NCI-H2227 treated with DMSO at 0.1 percent for 48 hours (cell line): ENCODE data around the gene HRH2.
A peak's percentile ranks its signal among the peaks of the same experiment; 100 is the strongest.

ENCODE experiments used
- DNase-seq: peaks from one replicate; lab custom pipeline; 2025; lab: John Stamatoyannopoulos, UW

The HRH2 gene

DNA sequence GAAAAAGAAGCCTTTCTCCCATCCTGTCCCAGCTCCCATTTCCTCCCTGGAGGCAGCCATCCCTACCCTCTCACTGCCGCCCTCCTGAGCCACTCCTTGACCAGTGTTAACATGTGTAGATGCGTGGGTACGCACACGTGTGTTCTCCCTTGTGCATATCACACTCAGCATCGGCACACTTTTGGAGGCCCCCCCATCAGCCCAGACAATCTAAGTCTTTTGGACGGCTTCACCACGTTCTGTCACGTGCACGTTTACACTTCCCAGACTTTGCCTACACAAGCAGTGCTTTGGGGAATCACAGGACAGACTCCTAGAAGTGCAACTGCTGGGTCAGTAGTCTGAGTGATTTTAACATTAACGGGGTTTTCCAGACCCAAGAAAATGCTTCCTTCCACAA lies 18.0 kb downstream of the HRH2 start:
- no peak for DNase-seq

DNA sequence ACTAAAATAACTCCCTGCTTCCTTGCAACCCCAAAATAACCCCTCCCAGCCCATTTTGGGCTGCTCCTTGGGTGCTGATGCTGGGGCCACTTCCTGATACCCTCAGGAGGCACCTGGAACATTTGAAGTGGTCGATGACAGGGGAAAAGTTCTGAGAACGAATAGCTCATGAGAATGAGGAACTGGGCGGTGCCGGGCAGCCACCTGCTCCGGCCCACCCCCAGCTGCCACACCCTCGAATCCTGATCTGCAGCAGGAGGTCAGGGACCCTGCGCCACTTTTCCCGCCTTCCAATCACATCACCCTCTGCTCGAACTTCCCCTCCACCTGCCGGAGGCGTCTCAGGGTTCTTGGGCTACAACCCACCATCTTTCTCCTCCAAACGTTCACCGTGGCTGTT lies 19.7 kb downstream of the HRH2 start:
- DNase-seq, result no peak

DNA sequence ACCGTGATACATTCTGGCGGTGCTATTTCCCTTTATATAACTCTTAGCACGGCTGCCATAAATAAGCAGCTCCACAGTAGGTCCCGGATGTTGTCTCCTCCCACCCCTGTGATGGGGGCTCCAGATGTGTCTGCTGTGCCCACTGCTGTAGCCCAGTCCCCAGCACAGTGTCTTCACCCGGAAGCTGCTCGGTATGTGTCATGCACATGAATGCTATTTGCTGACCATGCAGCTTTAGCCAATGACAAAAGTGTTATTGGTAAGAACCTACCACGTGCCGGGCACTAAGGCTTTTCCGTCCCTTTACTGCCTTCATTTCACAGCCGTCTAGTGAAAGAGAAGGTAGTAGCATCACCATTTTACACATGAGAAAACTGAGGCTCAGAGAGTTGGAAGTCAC lies 20.2 kb downstream of the HRH2 start:
- peak; percentile 1 for DNase-seq

DNA sequence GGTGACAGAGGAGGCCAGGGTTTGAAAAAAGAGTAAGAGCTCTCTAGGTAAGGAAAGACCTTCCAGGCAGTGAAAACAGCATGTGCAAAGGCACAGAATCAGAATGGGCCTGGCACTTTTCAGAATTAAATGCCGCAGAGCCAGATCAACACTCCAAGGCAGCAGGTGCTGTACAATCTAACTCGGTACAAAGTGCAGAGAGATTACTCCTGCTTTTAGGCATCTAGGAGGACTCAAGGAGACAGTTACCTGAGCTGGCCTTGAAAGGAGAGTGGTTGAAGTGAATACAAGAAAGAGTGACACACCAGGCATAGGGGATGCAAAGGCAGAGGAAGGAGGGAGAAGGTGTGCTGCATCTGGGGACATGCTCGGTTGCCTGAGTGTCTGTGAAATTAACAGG lies 21.5 kb downstream of the HRH2 start:
- no peak for DNase-seq

DNA sequence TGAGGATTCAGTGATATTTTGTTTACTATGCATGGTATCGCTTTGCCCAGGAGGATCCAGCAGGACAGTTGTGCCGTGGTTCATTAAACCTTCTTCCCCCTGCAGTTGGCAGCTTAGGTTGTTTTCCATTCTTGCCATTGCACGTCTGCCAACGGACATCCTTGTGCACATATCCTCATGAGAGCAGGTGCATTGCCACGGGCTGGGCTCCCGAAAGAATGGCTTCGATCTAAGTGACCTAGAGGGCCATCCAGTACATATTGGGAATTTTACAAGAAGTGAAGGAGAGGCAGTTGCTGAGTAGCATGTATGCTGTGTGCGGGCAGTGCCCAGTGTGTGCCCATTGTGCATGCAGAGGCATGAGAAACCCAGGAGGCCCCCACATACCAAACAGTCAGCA lies 22.1 kb downstream of the HRH2 start:
- DNase-seq, result no peak

DNA sequence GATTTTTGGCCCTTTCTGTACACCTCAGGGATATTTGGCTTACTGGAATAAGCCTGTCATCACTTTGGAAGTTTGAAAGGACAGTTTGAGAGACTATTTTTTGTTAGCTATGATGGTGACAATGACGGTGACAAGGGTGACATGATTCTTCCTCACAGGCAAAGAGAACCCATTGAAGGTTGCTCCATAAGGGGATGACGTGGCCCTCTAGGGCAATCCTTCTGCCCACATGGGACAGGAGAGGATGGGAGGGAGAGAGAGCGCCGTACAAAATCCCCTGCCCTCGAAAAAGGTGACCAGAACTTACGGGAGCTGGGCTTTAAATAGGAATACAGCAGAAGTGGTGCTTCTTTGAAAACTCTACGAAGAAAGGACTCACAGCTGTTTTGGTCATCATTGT lies 22.6 kb downstream of the HRH2 start:
- DNase-seq, result no peak

DNA sequence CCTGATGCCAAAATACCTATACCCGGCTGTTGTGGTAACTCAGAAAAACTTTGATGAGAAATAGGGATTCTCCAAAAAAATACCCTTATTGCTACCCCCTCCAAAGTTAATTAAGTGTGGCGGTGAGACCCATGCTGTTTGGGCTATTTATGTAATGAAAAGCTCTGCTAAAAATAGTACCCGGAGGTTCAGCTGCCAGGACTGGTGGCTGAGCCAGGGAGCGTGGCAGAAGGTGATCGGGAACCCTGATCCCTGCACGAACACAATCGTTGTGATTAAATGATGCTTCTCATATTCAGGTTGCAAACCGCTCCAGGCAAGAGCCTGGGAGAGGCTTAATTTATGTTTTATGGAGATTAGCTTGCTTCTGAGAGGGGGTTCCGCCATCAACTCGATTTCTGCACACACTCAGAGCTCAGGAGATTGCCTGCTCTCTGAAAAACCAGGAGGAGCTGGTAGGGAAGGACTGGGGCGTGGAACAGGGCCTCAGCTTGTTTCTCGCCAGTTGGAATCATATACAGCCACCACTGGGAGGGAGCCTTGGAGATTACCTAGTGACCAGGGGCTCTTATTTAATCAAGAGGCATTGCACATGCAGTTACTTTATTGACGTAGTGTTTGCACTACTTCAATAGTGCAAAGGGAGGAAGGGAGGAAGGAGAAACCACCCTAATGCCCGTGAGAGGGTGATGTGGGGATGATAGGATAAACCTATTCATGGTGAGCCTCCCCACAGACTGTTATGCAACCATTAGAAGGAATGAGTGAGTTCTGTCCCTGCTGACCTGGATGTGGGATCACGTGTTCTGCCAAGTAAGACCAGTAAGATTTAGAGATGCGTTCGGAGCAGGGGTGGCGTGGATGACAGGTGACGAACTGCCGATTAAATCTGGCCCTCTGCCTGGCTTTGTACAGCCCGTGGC lies 23.4 kb downstream of the HRH2 start:
- no peak for DNase-seq

DNA sequence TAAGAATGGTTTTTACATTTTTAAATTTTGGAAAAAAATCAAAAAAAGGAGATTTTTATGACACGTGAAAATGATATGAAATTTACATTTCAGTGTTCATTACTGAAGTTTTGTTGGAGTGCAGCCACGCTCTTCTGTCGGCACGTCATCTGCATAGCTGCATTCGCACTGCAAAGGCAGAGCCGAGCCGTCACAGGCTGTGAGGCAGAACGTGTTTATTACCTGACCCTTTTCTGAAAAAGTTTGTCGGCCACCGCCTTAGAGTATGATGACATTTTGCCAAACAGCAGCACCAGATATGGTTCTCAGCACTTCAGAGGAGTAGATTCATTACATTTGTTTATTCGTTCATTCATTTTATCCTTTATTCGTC lies 24.1 kb downstream of the HRH2 start:
- no peak for DNase-seq

DNA sequence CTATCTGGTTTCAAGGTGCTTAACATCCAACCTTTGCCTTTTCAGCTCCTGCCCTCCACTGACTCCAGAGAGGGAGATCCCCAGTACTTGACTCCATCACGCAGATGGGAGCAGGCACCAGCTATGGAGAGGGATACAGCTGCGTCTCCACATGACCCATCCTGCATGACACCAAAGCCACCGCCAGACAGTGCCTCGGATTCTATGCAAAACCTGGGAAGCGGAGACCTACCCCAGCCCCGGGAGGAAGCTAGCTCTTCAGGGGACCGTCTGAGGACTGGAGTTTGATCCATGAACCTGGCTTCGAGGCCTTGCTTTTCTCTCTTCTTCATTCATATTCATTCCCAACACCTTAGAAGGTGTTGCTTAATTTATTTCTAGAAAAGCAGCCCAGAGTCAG lies 24.8 kb downstream of the HRH2 start:
- DNase-seq, result no peak

DNA sequence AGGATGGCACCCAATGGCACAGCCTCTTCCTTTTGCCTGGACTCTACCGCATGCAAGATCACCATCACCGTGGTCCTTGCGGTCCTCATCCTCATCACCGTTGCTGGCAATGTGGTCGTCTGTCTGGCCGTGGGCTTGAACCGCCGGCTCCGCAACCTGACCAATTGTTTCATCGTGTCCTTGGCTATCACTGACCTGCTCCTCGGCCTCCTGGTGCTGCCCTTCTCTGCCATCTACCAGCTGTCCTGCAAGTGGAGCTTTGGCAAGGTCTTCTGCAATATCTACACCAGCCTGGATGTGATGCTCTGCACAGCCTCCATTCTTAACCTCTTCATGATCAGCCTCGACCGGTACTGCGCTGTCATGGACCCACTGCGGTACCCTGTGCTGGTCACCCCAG lies 25.4 kb downstream of the HRH2 start:
- no peak for DNase-seq

DNA sequence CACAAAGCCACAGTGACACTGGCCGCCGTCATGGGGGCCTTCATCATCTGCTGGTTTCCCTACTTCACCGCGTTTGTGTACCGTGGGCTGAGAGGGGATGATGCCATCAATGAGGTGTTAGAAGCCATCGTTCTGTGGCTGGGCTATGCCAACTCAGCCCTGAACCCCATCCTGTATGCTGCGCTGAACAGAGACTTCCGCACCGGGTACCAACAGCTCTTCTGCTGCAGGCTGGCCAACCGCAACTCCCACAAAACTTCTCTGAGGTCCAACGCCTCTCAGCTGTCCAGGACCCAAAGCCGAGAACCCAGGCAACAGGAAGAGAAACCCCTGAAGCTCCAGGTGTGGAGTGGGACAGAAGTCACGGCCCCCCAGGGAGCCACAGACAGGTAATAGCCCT lies 26.1 kb downstream of the HRH2 start:
- no peak for DNase-seq

DNA sequence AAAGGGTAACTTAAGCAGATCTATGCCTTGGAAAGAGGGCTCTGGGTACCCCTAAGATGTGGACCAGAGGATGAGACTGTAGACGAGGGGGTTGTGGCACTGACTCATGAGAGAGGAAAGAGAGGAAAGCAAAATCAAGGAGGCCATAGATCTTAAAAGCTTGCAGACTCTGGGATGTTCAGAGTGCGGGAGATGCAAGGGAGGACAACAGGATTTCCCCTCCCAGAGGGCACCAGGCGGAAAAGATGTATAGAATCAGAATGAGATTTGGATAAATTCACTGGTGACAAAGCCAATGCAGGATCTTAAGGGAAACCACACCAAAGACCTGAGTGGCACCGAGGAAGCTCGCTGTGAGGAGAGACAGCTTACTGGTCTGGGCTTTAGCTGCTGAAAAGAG lies 27.1 kb downstream of the HRH2 start:
- no peak for DNase-seq

DNA sequence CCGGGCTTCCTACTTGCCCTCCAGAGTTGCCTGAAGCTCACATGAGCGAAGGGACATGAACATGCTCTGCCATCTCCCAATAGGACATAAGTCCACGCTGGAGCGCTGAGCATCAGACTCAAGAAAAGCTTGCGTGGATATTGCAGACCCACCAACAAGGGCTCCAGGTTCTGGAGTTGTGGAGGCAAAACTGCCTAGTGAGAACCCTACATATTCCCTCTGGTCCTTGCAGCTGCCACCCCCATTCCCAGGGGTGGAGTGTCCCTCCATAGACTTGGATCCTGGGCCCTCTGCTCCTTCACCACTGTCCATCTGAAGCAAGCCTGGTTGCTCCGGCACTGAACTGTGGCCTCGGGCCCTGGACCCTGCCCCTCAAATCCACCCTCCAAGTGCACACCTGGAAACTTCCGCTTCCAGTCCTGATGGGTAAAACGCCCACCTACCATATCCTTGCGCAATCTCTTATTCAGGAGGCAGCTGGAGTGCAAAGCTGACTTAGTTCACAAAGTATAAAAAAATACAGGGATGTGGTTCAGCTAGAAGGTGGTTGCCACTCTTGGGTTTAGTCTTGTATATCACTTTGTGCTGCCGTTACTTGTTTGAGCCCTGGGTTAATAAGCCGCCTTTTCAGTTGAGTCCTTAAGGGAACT lies 28.0 kb downstream of the HRH2 start:
- no peak for DNase-seq

DNA sequence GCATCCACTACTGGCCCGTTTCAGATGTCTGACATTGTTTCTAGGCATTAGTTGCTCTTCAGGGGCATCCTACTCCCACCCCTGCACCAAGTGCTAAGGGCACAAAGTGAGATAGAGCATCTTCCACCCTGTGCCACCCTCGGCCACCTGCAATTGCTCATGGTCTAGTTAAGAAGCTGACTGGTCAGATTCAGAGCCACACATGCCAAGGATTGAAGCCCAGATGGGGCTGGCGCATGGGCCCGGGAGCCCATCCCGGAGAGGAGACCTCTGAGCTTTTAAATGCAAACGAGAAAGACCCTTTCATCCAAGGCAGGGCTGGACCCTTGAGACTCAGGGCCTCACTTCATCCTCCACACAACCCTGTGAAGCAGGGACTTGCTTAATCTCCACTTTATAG lies 28.5 kb downstream of the HRH2 start:
- DNase-seq, result no peak

DNA sequence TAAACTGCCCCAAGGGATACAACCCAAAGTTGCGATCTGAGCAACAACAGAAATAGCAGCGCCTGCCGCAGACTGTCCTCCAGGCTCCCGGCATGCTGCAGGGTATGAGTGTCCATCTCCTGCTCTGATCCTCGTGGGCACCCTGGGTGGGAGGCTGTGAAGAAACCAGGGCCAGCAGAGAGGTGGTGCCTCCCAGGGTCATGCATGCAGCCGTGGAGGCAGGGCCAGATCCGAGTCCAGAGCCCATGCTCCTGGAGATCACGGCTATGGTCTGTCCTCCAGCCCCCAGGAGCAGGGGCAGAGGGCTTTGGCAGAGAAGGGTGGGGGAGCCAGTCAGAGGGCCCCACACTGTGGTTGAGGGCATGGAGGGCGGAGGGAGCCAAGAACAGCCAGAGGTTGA lies 29.0 kb downstream of the HRH2 start:
- no peak for DNase-seq

DNA sequence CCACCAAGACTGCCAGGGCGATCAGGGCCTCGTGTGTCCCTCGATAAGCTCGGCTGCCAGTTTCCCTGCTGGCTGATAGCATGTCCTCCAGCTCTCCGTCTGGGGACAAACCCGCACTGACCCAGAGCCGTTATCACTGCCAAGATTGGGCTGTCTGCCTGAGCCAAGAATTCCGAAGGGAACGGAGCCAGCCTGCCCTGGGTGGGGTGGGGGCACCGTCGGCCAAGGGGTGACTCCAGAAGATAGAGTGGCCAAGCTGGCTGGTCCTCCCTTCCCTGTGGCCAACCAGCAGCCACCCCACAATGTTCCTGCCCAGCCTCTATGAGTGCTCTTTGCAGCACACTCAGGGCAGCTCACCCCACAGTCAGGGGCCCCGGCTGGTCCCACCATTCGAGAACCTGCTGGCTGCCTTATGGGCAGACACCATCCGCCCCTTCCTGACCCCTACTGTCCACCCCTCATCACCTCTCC lies 29.4 kb downstream of the HRH2 start:
- no peak for DNase-seq

DNA sequence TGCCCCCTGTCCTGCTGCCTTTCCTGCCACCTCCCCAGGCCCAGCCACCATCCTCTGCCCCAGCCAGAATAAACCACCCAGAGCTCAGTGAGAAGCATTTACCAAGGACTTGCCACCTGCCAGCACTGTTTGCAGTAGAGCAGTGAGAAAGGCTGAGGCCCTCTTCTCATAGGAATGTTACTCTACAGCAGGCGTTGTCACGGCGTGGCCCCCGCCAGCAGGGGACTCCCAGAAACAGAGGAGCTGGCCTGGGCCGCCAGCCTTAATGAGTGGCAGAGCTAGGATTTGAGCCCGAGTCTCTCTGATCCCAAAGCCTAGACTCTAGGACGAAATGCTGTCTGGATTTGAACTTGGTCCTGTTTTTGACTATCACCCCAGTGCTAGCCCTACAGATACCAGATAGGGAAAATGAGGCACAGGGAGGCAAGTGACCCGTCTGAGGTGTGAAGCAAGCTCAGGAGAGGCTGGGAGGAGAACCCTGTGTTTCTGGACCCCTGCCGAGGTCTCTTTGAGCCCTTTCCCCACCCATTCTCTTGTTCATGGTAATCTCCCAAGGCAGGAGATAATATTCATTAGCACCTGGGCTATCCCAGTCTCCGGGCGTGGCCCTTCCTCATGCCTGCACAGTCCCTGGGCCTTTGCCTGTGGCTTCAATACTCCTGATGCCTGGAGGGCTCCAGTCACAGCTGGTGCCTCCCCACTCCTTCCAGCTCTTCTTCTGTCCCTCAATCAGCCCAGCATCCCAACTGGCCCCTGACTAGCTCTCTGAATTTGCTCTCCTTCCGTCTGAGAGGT lies 30.7 kb downstream of the HRH2 start:
- no peak for DNase-seq

DNA sequence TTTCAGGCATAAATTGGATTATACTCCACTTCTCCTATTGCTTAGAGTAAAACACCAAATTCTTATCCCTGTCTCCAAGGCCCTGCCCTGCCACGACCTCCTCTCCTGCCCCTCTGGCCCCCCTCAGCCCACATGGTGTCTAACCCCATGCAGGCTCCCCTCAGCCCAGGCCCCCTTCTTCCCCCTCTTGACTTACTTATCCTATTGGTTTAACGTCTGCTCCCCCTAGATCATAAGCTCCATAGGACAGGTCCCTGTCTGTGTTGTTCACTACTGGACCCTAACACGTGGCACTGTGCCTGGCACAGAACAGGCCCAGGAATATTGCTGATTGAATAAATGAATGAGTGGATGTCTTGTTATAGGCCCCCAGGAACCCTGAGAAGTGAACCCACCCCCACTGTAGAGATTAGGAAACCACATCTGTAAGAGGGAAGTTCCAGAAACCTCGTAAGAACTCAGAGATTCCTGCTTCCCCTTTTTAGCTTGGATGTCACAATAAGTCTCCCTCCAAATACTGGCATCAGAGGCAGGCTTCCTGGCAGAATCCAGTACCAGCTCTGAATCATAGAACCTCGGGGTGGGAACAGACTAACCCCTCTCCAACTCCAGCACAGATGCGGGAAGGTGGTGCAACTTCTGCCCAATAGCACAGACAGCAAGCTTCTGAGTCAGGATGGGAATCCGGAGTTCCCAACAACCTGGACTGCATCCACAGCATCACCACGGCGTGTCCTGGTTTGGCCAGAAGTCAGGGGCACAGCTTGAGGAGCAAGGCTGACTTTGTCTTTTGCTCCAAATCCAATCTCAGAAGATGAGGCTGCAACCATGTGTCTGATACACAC lies 31.5 kb downstream of the HRH2 start:
- no peak for DNase-seq

DNA sequence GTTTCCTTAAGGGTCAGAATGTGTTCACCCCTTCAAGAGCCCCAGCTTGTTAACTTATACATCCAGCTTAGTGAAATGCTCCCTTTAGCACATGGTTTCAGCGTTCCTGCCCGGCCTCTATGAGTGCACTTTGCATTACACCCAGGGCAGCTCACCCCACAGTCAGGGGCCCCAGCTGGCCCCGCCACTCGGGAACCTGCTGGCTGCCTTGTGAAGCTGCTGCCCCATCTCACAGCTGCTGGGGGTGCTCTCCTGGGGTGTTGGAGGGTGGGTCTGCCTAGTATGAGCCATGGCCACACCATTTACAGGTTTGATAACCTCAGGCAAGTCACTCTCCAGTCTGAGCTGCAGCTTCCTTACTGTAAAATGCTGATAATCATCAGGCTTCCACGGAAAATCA lies 32.2 kb downstream of the HRH2 start:
- no peak for DNase-seq

DNA sequence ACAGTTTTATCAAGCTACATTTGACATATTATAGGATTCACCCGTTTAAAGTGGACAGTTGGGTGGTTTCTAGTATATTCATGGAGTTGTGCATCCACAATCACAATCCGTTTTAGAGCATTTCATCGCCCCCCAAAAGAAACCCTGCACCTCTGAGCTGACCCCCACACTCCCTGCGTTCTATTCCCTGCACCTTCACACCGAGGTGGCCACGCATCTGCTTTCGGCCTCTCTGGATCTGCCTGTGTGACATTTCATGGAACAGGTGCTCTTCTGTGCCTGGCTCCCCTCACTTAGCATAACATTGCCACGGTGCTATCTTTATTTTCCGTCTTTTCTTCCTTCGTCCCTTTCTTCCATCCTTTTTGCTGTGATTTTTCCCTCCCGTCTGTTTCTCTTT lies 32.7 kb downstream of the HRH2 start:
- DNase-seq, result no peak

DNA sequence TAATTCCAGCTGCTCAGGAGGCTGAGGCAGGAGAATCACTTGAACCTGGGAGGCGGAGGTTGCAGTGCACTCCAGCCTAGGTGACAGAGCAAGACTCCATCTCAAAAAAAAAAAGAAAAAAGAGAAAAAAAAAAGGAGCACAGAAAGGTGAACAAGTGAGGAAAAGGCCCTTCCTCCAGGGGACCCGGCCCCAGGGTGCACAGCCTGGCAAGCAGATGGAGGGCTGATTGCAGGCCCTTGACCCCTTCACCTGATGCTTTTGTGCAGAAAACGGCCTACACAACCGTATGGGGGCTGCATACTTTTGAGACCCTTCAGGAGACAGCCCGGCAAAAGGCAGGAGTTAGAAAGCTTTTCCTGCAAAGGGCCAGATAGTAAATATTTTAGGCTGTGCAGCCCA lies 33.9 kb downstream of the HRH2 start:
- no peak for DNase-seq
